VCaP (cell line): ENCODE data around the gene DPEP3.
A peak's percentile ranks its signal among the peaks of the same experiment; 100 is the strongest.
"Not testable (repeated sequence)": the region's sequence is repeated elsewhere in the genome, so short reads cannot be mapped to it uniquely, and the experiment has no call there.

Experiments
- H3K27ac ChIP-seq: fragments of 450-650 bp; 2 replicates; pipeline ENCODE4 v1.5.1; 2017
- CTCF ChIP-seq: fragments of 450-650 bp; conservative IDR thresholded peaks from 2 replicates; pipeline ENCODE4 v1.5.1; 2017; ENCODE audit warnings: mild to moderate bottlenecking, moderate library complexity

Gene DPEP3

GRCh38 chr16:67977005-67977404 lies 3.3 kb downstream of the DPEP3 start:
- H3K27ac ChIP-seq = no peak overlapping the region
- no peak for TF ChIP-seq CTCF

GRCh38 chr16:67976205-67976604 lies 4.1 kb downstream of the DPEP3 start:
- no peak for TF ChIP-seq CTCF
- H3K27ac ChIP-seq = no peak overlapping the region

GRCh38 chr16:67975321-67976105 lies 4.8 kb downstream of the DPEP3 start:
- H3K27ac ChIP-seq = no peak overlapping the region

GRCh38 chr16:67972285-67972684 lies 8.0 kb downstream of the DPEP3 start:
- H3K27ac ChIP-seq = not testable (repeated sequence)

More at GRCh38 chr16:67975321-67976105, 4.8 kb downstream of the DPEP3 start:
- no peak for TF ChIP-seq CTCF

GRCh38 chr16:67971111-67971510 lies 9.2 kb downstream of the DPEP3 start:
- no peak for TF ChIP-seq CTCF
- H3K27ac ChIP-seq = no peak overlapping the region

GRCh38 chr16:67969254-67970039 lies 10.9 kb downstream of the DPEP3 start:
- peak overlapping the region; percentile 24; the same call in 1 of the 2 replicates for H3K27ac ChIP-seq
- no peak for TF ChIP-seq CTCF

- TF ChIP-seq CTCF = no peak
- peak within 1 kb of the TSS; percentile 24; the same call in 1 of the 2 replicates for H3K27ac ChIP-seq
These were observed 11.7 kb downstream of the DPEP3 start, which contains the start of gene SLC12A4 for GRCh38 chr16:67968400-67969253. Gene SLC12A4 (minus strand): TSS chr16:67968637. CDS start chr16:67968553, 84 bp downstream.
